HepG2 (cell line): ENCODE measurements around the gene RHBDL1. TPM values are rescaled to one million over a fixed set of nuclear protein-coding genes. Genes with fewer than 3 reads are reported as not detected.

ENCODE experiments used
- ATAC-seq: fragments of 200-7000 bp; cut with Tn5 transposase; 3 replicates; pipeline ENCODE4 v1.9.1; 2020; ENCODE audit warnings: mild to moderate bottlenecking, moderate library complexity
- BruUV-seq: library from RNA; stranded (reverse); fragments of 400-500 nt; replicated peaks from 2 replicates; lab custom pipeline; 2021; lab: Mats Ljungman, UMichigan
- CTCF ChIA-PET: fragments of 300-600 bp; formaldehyde crosslinking; extraction: SDS; loops from one replicate; lab custom pipeline; 2021; ENCODE audit warnings: low total read pairs, inconsistent platforms, low intra/inter-chr PET ratio; lab: Yijun Ruan, JAX
- POLR2A ChIA-PET: fragments of 350-600 bp; sonication (Branson Sonifier 250); formaldehyde crosslinking; loops from one replicate; lab custom pipeline; 2020; ENCODE audit warnings: antibody characterized with exemption, inconsistent platforms; lab: Yijun Ruan, JAX
- DNase-seq: peaks from one replicate; pipeline ENCODE4 v3.0.0-alpha.2; 2015; ENCODE audit warnings: low spot score
- FAIRE-seq: peaks from 3 replicates; lab custom pipeline; 2011; peaks lifted over from hg19 to GRCh38; lab: Jason Lieb, UNC
- H2AFZ ChIP-seq: one replicate; pipeline ENCODE4 v1.6.1; 2011; ENCODE audit warnings: low read length, inconsistent platforms
- H3K27ac ChIP-seq: fragments of 300-600 bp; 3 replicates; pipeline ENCODE4 v1.8.0; 2011; ENCODE audit warnings: mixed run types, mild to moderate bottlenecking, mixed read lengths, low read length, inconsistent platforms; ENCODE audit not compliant: insufficient read depth; ENCODE audit errors: extremely low read length
- H3K27me3 ChIP-seq, 2 experiments: fragments of 200-600 bp in 1 of 2; 2 replicates in 1 of 2; 3 replicates in 1 of 2; pipeline versions ENCODE4 v1.6.0 to v1.8.0; 2011; ENCODE audit warnings: low read length in 2 of 2, mild to moderate bottlenecking in 2 of 2, moderate library complexity in 2 of 2, inconsistent platforms in 1 of 2; ENCODE audit not compliant: insufficient read depth in 2 of 2, control insufficient read depth in 1 of 2
- H3K36me3 ChIP-seq, 2 experiments: fragments of 200-600 bp in 1 of 2; replicated peaks in 1 of 2; 2 replicates in 1 of 2; 3 replicates in 1 of 2; pipeline versions ENCODE4 v1.5.1 to v1.8.0; 2011; ENCODE audit warnings: low read length in 2 of 2, inconsistent platforms in 1 of 2; ENCODE audit not compliant: insufficient read depth in 2 of 2, control insufficient read depth in 1 of 2
- H3K4me1 ChIP-seq: 2 replicates; pipeline ENCODE4 v1.5.1; 2012; ENCODE audit warnings: low read length, inconsistent platforms; ENCODE audit not compliant: insufficient read depth
- H3K4me2 ChIP-seq: 2 replicates; pipeline ENCODE4 v1.6.0; 2011; ENCODE audit warnings: low read depth, low read length, inconsistent platforms
- H3K4me3 ChIP-seq, 3 experiments: fragments of 200-600 bp in 1 of 3; sonication (generic), shearing (Covaris generic) in 1 of 3; replicated peaks in 1 of 3; 2 replicates each; pipeline ENCODE4 v1.5.1; 2011 to 2016; ENCODE audit warnings: low read length in 3 of 3, inconsistent platforms in 2 of 3, low read depth in 2 of 3, mild to moderate bottlenecking in 2 of 3, control low read depth in 1 of 3, mixed read lengths in 1 of 3; ENCODE audit not compliant: insufficient read depth in 1 of 3
- H3K79me2 ChIP-seq: one replicate; pipeline ENCODE4 v1.6.1; 2011; ENCODE audit warnings: low read length, inconsistent platforms; ENCODE audit not compliant: insufficient read depth
- H3K9ac ChIP-seq: 2 replicates; pipeline ENCODE4 v1.6.0; 2011; ENCODE audit warnings: mild to moderate bottlenecking, low read depth, low read length, inconsistent platforms; ENCODE audit not compliant: insufficient read depth
- H3K9me3 ChIP-seq: 2 replicates; pipeline ENCODE4 v1.5.1; 2012; ENCODE audit warnings: mild to moderate bottlenecking, low read length
- H4K20me1 ChIP-seq: 2 replicates; pipeline ENCODE4 v1.6.0; 2011; ENCODE audit warnings: inconsistent platforms, mild to moderate bottlenecking, low read length, moderate library complexity; ENCODE audit not compliant: insufficient read depth
- ATF7 ChIP-seq, 2 experiments: fragments of 450-650 bp in 1 of 2; sonication (generic) in 1 of 2; formaldehyde crosslinking in 1 of 2; IDR thresholded peaks; 2 replicates each; pipeline versions ENCODE4 v1.4.0 to v1.6.1; 2016 to 2020; ENCODE audit warnings: antibody characterized with exemption in 1 of 2, mild to moderate bottlenecking in 1 of 2, missing genetic modification reagents in 1 of 2
- CBX2 ChIP-seq, 2 experiments: fragments of 200-600 bp in 1 of 2; sonication (generic); formaldehyde crosslinking in 1 of 2; IDR thresholded peaks; 2 replicates each; pipeline versions ENCODE4 v1.7.0 to v1.8.1; 2018 to 2022; ENCODE audit warnings: low read depth in 2 of 2, low read length in 1 of 2, mild to moderate bottlenecking in 1 of 2, missing genetic modification reagents in 1 of 2
- KDM6A ChIP-seq: IDR thresholded peaks from 2 replicates; pipeline ENCODE4 v1.6.1; 2016; ENCODE audit warnings: low read depth
- TMF1 ChIP-seq: sonication (generic); formaldehyde crosslinking; IDR thresholded peaks from 2 replicates; pipeline ENCODE4 v1.8.1; 2022; ENCODE audit warnings: low read depth, missing genetic modification reagents
- ZNF672 ChIP-seq: sonication (generic); formaldehyde crosslinking; IDR thresholded peaks from 2 replicates; pipeline ENCODE4 v1.8.1; 2022; ENCODE audit warnings: missing genetic modification reagents
- WGBS: methylation state at CpG from one replicate; pipeline ENCODE4 v1.1.6; 2017; ENCODE audit warnings: low lambda C conversion rate; 5-methylcytosine and 5-hydroxymethylcytosine counted together
- in situ Hi-C: cut with HindIII; loops from 2 replicates; pipeline ENCODE4 v1.10.0; 2017; ENCODE audit warnings: low pct_unique_long_range_greater_than_20kb; ENCODE audit not compliant: extremely low pct_ligation_motif_present
- intact Hi-C: fragments of 100-400 bp; cut with micrococcal nuclease; formaldehyde crosslinking; loops from one replicate; pipeline ENCODE4 v1.10.0; 2022; ENCODE audit not compliant: unreplicated experiment
- polyA plus RNA-seq, 8 experiments: library from polyadenylated mRNA; depleted of rRNA in 3 of 8; stranded (reverse) in 7 of 8; unstranded in 1 of 8; fragments of >200 nt; fragmentation: Illumina TruSeq in 4 of 8; extraction: Trizol in 4 of 8; gene quantifications; 2 replicates each; pipeline versions ENCODE4 v1.2.1 to v1.2.3, GENCODE V29; 2011 to 2016; ENCODE audit warnings: low read depth in 4 of 8, missing spikeins in 1 of 8, mixed read lengths in 1 of 8; ENCODE audit not compliant: insufficient read depth in 1 of 8
- total RNA-seq, 5 experiments: library from RNA; depleted of rRNA; stranded (reverse); fragments of >200 nt; fragmentation: Illumina TruSeq; extraction: Trizol; gene quantifications; 2 replicates each; pipeline ENCODE4 v1.2.3, GENCODE V29; 2016; ENCODE audit warnings: low read depth in 1 of 5
- TF ChIP-seq, protein P1 (sequence below): sonication (generic); formaldehyde crosslinking; IDR thresholded peaks from 2 replicates; pipeline ENCODE4 v1.4.0; 2020; ENCODE audit warnings: mild to moderate bottlenecking, missing genetic modification reagents
- TF ChIP-seq, protein P2 (sequence below): sonication (generic); formaldehyde crosslinking; IDR thresholded peaks from 2 replicates; pipeline ENCODE4 v1.8.1; 2023; ENCODE audit warnings: mild to moderate bottlenecking, moderate library complexity, missing genetic modification reagents
- TF ChIP-seq, protein P3 (sequence below): sonication (generic); formaldehyde crosslinking; IDR thresholded peaks from 2 replicates; pipeline ENCODE4 v1.4.0; 2020; ENCODE audit warnings: missing genetic modification reagents, borderline replicate concordance
- TF ChIP-seq, protein P4 (sequence below): sonication (generic); formaldehyde crosslinking; IDR thresholded peaks from 2 replicates; pipeline ENCODE4 v1.4.0; 2020; ENCODE audit warnings: missing genetic modification reagents

RHBDL1 gene
- total and polyA plus RNA-seq, 2 of the 13 experiments (the other 11 are each of a cell fraction or from before 2014, with no cell fraction given) = 1.8 to 3.8 TPM

DNA sequence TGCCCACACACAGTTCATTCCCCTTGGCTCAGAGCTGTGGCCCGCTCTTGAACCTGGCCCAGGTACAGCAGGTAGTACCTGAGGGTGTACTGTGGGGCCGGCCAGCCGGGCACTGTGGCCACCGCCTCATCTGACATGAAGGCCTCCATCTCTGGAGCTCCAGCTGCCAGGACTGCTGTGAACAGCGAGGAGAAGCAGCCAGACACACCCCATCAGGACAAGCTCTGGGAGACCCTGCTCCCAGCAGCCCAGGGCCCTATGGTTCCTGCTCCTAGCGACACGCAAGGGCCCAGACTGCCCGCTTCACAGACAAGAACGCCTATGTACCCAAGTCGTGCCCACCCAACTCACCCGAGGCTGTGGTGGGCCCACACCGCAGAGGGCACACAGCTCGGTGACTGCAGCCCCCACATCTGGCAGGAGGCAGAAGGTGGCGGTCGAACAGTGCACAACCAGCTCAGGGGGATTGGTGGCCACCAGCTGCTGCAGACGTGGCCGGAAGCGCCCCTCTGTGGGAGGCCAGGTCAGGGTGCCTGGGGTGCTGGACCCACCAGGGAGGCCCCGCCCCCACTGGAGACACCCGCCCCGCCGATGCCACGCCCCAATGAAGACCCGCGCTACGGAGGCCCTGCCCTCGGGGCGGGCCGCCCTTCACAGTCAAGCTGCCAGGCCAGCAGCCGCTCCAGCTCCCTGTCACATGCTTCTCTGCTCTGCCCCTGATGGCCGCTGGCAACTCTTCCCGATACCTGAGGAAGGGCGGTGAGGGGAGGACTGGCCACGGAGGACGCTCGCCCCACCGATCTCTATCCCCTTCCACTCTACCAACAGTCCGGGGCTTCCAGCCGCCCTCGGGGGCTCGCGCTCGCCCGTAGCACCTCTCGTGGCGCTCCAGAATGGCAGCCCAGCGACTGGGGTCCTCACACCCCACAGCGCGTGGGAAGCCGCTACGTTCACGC lies 3.7 kb downstream of the RHBDL1 start:
- H2AFZ ChIP-seq = no peak overlapping the region
- peaks cover 16% of the 10 kb centered on the region for H3K79me2 ChIP-seq
- in situ Hi-C loops = no loop called here
- 0% methylated on average over 1 of the region's 52 CpGs for WGBS
- peak overlapping the region; percentile 55 to 85 (median 61); a peak in 5 of 6 replicates for H3K4me3 ChIP-seq
- FAIRE-seq (no peak), ATAC-seq (peak; percentile 60), DNase-seq (peak; percentile 74)
- H3K27me3 ChIP-seq = no peaks in the 10 kb centered on the region; a peak in 1 of 5 replicates
- TSS peak; percentile 67 for BruUV-seq
- H3K9ac ChIP-seq = peak overlapping the region; percentile 75
- 0 out of 2 replicates have a peak, but pooled peaks cover 3% of the 10 kb centered on the region for H4K20me1 ChIP-seq
- ChIA-PET CTCF (no interaction called here), POLR2A (interaction anchor here (0.5 to 4.4 kb wide), 12 partner anchors 10 to 624 kb away, joined by 3 to 34 read pairs (median 5); partner anchors contain the start of genes ANTKMT, METTL26, RHOT2 and WDR24)
- peaks cover 47% of the 10 kb centered on the region for H3K4me1 ChIP-seq
- intact Hi-C loops = no loop called here
- H3K36me3 ChIP-seq = peaks cover 8 to 14% of the 10 kb centered on the region in 2 experiments; a peak in 4 of 5 replicates
- peak overlapping the region; percentile 80 for H3K27ac ChIP-seq
- H3K9me3 ChIP-seq = no peaks in the 10 kb centered on the region
- H3K4me2 ChIP-seq = peak overlapping the region; percentile 99
- no peak for TF ChIP-seq ZNF672
- no peak for TF ChIP-seq CBX2 (IDR thresholded peaks at IDR 0.05; ENCODE audit: low read depth, low read length)
- no peak for TF ChIP-seq CBX2 (CRISPR knock-in tag; IDR thresholded peaks at IDR 0.05; ENCODE audit: low read depth)
- TF ChIP-seq, protein P1, sequence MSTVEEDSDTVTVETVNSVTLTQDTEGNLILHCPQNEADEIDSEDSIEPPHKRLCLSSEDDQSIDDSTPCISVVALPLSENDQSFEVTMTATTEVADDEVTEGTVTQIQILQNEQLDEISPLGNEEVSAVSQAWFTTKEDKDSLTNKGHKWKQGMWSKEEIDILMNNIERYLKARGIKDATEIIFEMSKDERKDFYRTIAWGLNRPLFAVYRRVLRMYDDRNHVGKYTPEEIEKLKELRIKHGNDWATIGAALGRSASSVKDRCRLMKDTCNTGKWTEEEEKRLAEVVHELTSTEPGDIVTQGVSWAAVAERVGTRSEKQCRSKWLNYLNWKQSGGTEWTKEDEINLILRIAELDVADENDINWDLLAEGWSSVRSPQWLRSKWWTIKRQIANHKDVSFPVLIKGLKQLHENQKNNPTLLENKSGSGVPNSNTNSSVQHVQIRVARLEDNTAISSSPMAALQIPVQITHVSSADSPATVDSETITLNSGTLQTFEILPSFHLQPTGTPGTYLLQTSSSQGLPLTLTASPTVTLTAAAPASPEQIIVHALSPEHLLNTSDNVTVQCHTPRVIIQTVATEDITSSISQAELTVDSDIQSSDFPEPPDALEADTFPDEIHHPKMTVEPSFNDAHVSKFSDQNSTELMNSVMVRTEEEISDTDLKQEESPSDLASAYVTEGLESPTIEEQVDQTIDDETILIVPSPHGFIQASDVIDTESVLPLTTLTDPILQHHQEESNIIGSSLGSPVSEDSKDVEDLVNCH (CRISPR knock-in tag) = no peak
- TF ChIP-seq, protein P2, sequence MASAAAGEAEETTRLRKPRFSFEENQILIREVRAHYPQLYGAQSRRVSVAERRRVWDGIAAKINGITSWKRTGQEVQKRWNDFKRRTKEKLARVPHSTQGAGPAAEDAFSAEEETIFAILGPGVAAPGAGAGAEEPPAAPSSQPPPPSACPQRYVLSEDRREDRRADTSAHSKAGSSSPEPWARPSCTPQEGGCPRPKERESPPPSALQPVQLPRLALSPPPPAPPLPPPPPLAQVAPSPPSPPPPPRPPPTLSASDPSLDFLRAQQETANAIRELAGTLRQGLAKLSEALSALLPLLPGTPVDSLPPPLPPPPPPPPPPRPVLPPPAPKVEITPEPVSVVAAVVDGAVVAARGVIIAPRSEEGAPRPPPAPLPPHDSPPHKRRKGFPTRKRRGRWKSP (CRISPR knock-in tag) = no peak
- TF ChIP-seq TMF1 (CRISPR knock-in tag) = peak; percentile 30; the same call in 1 of the 2 replicates
- no peak for TF ChIP-seq KDM6A
- TF ChIP-seq ATF7 (IDR thresholded peaks at IDR 0.05) = no peak
- peak; percentile 39; the same call in 1 of the 2 replicates for TF ChIP-seq ATF7 (CRISPR knock-in tag; IDR thresholded peaks at IDR 0.05)
- TF ChIP-seq, protein P3, sequence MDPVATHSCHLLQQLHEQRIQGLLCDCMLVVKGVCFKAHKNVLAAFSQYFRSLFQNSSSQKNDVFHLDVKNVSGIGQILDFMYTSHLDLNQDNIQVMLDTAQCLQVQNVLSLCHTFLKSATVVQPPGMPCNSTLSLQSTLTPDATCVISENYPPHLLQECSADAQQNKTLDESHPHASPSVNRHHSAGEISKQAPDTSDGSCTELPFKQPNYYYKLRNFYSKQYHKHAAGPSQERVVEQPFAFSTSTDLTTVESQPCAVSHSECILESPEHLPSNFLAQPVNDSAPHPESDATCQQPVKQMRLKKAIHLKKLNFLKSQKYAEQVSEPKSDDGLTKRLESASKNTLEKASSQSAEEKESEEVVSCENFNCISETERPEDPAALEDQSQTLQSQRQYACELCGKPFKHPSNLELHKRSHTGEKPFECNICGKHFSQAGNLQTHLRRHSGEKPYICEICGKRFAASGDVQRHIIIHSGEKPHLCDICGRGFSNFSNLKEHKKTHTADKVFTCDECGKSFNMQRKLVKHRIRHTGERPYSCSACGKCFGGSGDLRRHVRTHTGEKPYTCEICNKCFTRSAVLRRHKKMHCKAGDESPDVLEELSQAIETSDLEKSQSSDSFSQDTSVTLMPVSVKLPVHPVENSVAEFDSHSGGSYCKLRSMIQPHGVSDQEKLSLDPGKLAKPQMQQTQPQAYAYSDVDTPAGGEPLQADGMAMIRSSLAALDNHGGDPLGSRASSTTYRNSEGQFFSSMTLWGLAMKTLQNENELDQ (CRISPR knock-in tag) = no peak
- TF ChIP-seq, protein P4, sequence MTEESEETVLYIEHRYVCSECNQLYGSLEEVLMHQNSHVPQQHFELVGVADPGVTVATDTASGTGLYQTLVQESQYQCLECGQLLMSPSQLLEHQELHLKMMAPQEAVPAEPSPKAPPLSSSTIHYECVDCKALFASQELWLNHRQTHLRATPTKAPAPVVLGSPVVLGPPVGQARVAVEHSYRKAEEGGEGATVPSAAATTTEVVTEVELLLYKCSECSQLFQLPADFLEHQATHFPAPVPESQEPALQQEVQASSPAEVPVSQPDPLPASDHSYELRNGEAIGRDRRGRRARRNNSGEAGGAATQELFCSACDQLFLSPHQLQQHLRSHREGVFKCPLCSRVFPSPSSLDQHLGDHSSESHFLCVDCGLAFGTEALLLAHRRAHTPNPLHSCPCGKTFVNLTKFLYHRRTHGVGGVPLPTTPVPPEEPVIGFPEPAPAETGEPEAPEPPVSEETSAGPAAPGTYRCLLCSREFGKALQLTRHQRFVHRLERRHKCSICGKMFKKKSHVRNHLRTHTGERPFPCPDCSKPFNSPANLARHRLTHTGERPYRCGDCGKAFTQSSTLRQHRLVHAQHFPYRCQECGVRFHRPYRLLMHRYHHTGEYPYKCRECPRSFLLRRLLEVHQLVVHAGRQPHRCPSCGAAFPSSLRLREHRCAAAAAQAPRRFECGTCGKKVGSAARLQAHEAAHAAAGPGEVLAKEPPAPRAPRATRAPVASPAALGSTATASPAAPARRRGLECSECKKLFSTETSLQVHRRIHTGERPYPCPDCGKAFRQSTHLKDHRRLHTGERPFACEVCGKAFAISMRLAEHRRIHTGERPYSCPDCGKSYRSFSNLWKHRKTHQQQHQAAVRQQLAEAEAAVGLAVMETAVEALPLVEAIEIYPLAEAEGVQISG (CRISPR knock-in tag) = peak; percentile 84
